GM12875 (cell line): ENCODE measurements around the gene YPEL4.

Experiments
- H3K4me3 ChIP-seq: one replicate; pipeline ENCODE4 v1.5.1; 2011; ENCODE audit warnings: low read depth, low read length, control low read depth
- TF ChIP-seq, protein P1 (sequence below): IDR thresholded peaks from 2 replicates; pipeline ENCODE4 v1.5.1; 2011; ENCODE audit warnings: low read depth, mild to moderate bottlenecking, control low read depth, inconsistent platforms, low read length, moderate library complexity, borderline replicate concordance; ENCODE audit not compliant: insufficient read depth

The YPEL4 gene

GRCh38 chr11:57632116-57632515 lies 17.6 kb downstream of the YPEL4 start:
- no peak overlapping the region for H3K4me3 ChIP-seq
- TF ChIP-seq, protein P1, sequence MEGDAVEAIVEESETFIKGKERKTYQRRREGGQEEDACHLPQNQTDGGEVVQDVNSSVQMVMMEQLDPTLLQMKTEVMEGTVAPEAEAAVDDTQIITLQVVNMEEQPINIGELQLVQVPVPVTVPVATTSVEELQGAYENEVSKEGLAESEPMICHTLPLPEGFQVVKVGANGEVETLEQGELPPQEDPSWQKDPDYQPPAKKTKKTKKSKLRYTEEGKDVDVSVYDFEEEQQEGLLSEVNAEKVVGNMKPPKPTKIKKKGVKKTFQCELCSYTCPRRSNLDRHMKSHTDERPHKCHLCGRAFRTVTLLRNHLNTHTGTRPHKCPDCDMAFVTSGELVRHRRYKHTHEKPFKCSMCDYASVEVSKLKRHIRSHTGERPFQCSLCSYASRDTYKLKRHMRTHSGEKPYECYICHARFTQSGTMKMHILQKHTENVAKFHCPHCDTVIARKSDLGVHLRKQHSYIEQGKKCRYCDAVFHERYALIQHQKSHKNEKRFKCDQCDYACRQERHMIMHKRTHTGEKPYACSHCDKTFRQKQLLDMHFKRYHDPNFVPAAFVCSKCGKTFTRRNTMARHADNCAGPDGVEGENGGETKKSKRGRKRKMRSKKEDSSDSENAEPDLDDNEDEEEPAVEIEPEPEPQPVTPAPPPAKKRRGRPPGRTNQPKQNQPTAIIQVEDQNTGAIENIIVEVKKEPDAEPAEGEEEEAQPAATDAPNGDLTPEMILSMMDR = no peak

- no peak overlapping the region for H3K4me3 ChIP-seq
- TF ChIP-seq, protein P1 = no peak
Measured at GRCh38 chr11:57630171-57630570, 19.5 kb downstream of the YPEL4 start.

DNA sequence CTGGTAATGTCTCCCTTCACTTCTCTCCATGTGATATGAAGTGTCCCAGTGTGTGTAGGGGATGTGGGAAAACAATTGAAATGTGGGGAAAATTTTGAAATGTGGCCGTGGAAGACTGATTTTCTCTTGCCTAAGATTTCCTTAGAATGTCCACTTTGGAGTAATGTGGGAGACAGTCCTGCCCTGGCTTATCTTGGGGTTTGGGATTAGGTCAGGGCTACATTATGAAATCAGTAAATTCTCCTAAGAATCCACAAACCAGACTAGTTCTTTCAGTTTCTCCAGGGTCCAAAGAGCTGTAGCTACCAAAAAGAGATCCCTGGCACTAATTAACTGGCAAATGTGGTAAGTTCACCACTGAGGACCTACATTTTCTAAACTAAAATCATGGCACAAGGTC lies 22.8 kb downstream of the YPEL4 start:
- TF ChIP-seq, protein P1 = no peak
- no peak overlapping the region for H3K4me3 ChIP-seq

- TF ChIP-seq, protein P1 = no peak
- H3K4me3 ChIP-seq = no peak overlapping the region
Measured at GRCh38 chr11:57624864-57625263, 24.8 kb downstream of the YPEL4 start.

- TF ChIP-seq, protein P1 = no peak
- H3K4me3 ChIP-seq = no peak overlapping the region
Measured at GRCh38 chr11:57622263-57622662, 27.4 kb downstream of the YPEL4 start.

DNA sequence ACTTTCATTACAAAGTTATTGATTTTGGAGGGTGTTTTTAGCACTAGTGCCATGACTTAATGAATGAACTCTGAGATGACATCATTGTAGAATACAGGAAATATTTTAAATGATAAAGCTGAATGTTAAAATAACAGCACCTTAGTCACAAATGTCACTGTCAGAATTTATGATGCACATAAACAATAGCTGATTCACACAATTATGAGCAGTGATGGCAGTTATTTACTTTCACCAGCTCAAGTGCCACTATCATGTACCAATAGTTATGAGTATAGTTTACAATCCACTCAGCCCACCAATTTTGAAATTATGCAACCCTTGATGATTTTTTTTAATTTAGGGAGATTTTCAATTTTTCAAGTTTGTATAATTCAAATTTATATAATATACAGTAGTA lies 29.2 kb downstream of the YPEL4 start:
- H3K4me3 ChIP-seq = no peak overlapping the region

GRCh38 chr11:57619331-57619730 lies 30.4 kb downstream of the YPEL4 start:
- H3K4me3 ChIP-seq = no peak overlapping the region
- TF ChIP-seq, protein P1 = 0 out of 2 replicates have a peak, but pooled peaks have one; percentile 6

More for the DNA sequence above, 29.2 kb downstream of the YPEL4 start:
- TF ChIP-seq, protein P1 = no peak
